Measurements from ENCODE around the gene FAM13C.

DNA sequence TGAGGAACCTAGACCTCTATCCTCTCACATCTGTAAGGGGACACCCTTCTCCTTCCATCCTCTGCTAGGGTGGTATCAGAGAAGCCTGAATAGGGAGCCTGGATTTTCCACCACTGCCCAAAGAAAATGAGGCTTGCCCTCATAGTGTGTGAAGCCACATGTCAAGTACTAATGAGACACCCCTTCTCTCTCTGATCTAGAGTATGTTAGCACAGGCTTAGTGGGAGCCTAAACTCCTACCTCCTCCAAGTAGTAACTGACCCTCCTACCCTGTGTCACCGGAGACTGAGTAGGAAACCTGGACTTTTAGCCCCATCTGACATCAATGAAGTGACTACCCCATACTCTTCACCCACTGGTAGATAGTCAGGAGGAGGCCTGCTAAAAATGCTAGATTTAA is 120.3 kb downstream of the FAM13C start:
- TF ChIP-seq SPI1 (IDR thresholded peaks at IDR 0.05; ENCODE audit: low read depth, low read length) (no peak), POLR2A (IDR thresholded peaks at IDR 0.05; ENCODE audit: low read depth, low read length) (no peak), TAF1 (IDR thresholded peaks at IDR 0.05; ENCODE audit: low read depth, low read length) (no peak), POLR2AphosphoS5 (IDR thresholded peaks at IDR 0.05; ENCODE audit: low read depth, low read length) (no peak), PAX5 (IDR thresholded peaks at IDR 0.05; ENCODE audit: insufficient read depth, low read length, severe bottlenecking) (no peak), POU2F2 (IDR thresholded peaks at IDR 0.05; ENCODE audit: low read depth, low read length) (no peak)

Data from GM12891 (cell line).